Parathyroid adenoma (tissue), 2 donors: ENCODE results near the gene PPP2R3B.

Experiments used
- H2AFZ ChIP-seq: fragments of 300-600 bp; sonication (generic); one replicate; pipeline ENCODE4 v1.7.0; 2017; ENCODE audit warnings: antibody characterized with exemption, mild to moderate bottlenecking
- H3K27ac ChIP-seq: fragments of 300-600 bp; sonication (generic); one replicate; pipeline ENCODE4 v1.7.0; 2017
- H3K27me3 ChIP-seq: fragments of 300-600 bp; sonication (generic); one replicate; pipeline ENCODE4 v1.7.0; 2017; ENCODE audit warnings: low read length; ENCODE audit not compliant: control insufficient read depth, insufficient read depth
- H3K36me3 ChIP-seq: fragments of 300-600 bp; sonication (generic); one replicate; pipeline ENCODE4 v1.7.0; 2017; ENCODE audit warnings: low read length; ENCODE audit not compliant: control insufficient read depth, insufficient read depth
- H3K4me1 ChIP-seq: fragments of 300-600 bp; sonication (generic); one replicate; pipeline ENCODE4 v1.7.0; 2017; ENCODE audit warnings: control low read depth
- H3K4me2 ChIP-seq: fragments of 300-600 bp; sonication (generic); one replicate; pipeline ENCODE4 v1.7.0; 2017; ENCODE audit warnings: low read length
- H3K4me3 ChIP-seq: fragments of 300-600 bp; sonication (generic); one replicate; pipeline ENCODE4 v1.7.0; 2017; ENCODE audit warnings: low read depth, low read length
- H3K79me2 ChIP-seq: fragments of 300-600 bp; sonication (generic); one replicate; pipeline ENCODE4 v1.7.0; 2017; ENCODE audit warnings: control low read depth
- H3K9ac ChIP-seq: fragments of 300-600 bp; sonication (generic); one replicate; pipeline ENCODE4 v1.7.0; 2017; ENCODE audit warnings: mild to moderate bottlenecking
- H3K9me3 ChIP-seq: fragments of 300-600 bp; sonication (generic); one replicate; pipeline ENCODE4 v1.7.0; 2017; ENCODE audit warnings: low read length; ENCODE audit not compliant: control insufficient read depth
- TF ChIP-seq, protein P1 (sequence below): fragments of 300-600 bp; sonication (generic); IDR thresholded peaks from one replicate; pipeline ENCODE4 v1.7.0; 2017; ENCODE audit warnings: antibody characterized with exemption, mild to moderate bottlenecking
- donor health status: primary hyperparathyroidism.

PPP2R3B gene

DNA sequence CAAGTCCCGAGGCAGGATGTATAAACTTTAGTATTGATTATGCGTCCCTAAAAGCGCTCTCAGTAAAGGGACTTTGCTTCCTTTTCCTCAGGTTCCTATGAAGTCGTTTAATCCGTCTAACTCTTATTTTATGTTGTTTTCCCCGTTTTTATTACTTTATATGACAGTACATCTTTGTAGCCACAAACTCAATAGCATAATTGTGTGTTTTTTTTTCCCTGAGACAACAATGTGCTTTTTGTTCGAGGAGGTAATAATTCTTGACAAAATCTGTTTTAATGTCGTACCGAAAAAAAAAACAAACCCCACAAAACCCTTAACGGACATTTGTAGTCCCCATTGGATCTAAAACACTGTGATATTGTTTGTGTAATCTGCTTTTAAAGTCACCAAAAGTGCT is 17.9 kb upstream of the PPP2R3B start:
- no peak overlapping the region for H3K4me2 ChIP-seq
- H3K4me3 ChIP-seq = no peak overlapping the region
- H3K9me3 ChIP-seq = no peaks in the 10 kb centered on the region
- TF ChIP-seq, protein P1, sequence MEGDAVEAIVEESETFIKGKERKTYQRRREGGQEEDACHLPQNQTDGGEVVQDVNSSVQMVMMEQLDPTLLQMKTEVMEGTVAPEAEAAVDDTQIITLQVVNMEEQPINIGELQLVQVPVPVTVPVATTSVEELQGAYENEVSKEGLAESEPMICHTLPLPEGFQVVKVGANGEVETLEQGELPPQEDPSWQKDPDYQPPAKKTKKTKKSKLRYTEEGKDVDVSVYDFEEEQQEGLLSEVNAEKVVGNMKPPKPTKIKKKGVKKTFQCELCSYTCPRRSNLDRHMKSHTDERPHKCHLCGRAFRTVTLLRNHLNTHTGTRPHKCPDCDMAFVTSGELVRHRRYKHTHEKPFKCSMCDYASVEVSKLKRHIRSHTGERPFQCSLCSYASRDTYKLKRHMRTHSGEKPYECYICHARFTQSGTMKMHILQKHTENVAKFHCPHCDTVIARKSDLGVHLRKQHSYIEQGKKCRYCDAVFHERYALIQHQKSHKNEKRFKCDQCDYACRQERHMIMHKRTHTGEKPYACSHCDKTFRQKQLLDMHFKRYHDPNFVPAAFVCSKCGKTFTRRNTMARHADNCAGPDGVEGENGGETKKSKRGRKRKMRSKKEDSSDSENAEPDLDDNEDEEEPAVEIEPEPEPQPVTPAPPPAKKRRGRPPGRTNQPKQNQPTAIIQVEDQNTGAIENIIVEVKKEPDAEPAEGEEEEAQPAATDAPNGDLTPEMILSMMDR = no peak
- H3K9ac ChIP-seq = no peak overlapping the region
- H3K27ac ChIP-seq = no peak overlapping the region
- no peaks in the 10 kb centered on the region for H3K36me3 ChIP-seq
- no peaks in the 10 kb centered on the region for H3K4me1 ChIP-seq
- no peaks in the 10 kb centered on the region for H3K27me3 ChIP-seq
- H2AFZ ChIP-seq = no peak overlapping the region
- no peaks in the 10 kb centered on the region for H3K79me2 ChIP-seq

DNA sequence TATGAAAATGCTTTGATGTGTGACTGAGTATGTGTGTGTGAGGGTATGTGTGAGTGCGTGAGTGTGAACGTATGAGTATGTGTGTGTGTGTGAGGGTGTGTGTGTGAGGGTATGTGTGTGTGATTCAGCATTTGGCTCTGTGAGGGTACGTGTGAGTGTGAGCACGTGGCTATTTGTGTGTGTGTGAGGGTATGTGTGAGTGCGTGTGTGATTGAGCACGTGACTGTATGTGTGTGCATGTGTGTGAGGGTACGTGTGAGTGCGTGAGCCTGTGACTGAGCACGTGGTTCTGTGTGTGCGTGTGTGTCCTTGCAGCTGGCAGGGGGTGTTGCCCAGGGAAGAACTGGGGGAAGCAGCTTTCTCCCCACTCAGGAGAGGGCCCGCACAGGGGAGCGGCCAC is 16.1 kb upstream of the PPP2R3B start:
- Histone ChIP-seq H3K4me3 (no peak overlapping the region), H3K27me3 (no peaks in the 10 kb centered on the region), H3K9me3 (no peaks in the 10 kb centered on the region), H3K9ac (no peak overlapping the region), H3K79me2 (no peaks in the 10 kb centered on the region), H3K36me3 (no peaks in the 10 kb centered on the region), H3K4me2 (no peak overlapping the region), H3K4me1 (no peaks in the 10 kb centered on the region), H3K27ac (no peak overlapping the region), H2AFZ (no peak overlapping the region)
- TF ChIP-seq, protein P1 = no peak

DNA sequence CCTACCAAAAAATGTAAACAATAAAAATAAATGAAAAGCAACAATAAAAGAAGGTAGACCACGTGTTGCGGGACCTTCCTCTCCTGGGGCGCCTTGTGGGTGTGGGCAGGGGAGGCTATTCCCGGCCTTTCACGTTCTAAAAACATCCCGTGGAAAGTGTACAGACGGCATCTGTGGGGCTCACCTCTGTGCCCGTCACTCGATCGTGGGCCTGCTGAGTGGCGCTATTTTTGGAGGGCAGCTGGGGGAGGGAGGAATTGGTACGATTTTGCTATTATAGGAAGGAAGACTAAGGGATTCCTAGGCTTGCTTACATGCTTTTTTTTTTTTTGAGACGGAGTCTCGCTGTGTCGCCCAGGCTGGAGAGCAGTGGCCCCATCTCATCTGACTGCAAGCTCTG is 13.6 kb upstream of the PPP2R3B start:
- Histone ChIP-seq H3K9ac (no peak overlapping the region), H3K27ac (no peak overlapping the region), H3K4me3 (no peak overlapping the region), H3K79me2 (no peaks in the 10 kb centered on the region), H3K4me2 (no peak overlapping the region), H3K4me1 (no peaks in the 10 kb centered on the region), H3K9me3 (no peaks in the 10 kb centered on the region), H2AFZ (no peak overlapping the region), H3K36me3 (no peaks in the 10 kb centered on the region), H3K27me3 (no peaks in the 10 kb centered on the region)
- TF ChIP-seq, protein P1 = no peak

DNA sequence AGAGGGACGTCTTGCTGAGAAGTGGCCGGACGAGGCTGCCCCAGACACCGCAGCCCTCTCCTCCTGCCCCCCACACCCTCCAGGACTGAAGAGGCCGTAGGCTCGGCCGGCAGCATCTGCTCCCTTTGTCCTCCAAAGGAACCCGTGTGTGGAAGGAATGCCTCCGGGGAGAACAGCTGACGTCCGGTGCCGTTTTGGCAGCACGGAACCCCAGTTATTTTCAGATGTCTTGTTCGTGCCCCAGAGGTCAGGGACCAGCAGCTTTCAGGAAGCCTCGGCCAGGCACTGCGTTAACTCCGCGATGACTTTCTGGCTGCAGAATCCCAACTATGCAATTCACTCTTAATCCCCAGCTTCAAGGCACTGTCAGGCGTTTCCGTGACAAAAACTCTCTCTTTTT is 10.9 kb upstream of the PPP2R3B start:
- no peaks in the 10 kb centered on the region for H3K79me2 ChIP-seq
- no peak overlapping the region for H3K9ac ChIP-seq
- no peaks in the 10 kb centered on the region for H3K36me3 ChIP-seq
- no peaks in the 10 kb centered on the region for H3K4me1 ChIP-seq
- no peak overlapping the region for H3K4me3 ChIP-seq
- H2AFZ ChIP-seq = no peak overlapping the region
- no peak overlapping the region for H3K27ac ChIP-seq
- TF ChIP-seq, protein P1 = no peak
- H3K4me2 ChIP-seq = no peak overlapping the region
- H3K27me3 ChIP-seq = no peaks in the 10 kb centered on the region
- H3K9me3 ChIP-seq = no peaks in the 10 kb centered on the region

DNA sequence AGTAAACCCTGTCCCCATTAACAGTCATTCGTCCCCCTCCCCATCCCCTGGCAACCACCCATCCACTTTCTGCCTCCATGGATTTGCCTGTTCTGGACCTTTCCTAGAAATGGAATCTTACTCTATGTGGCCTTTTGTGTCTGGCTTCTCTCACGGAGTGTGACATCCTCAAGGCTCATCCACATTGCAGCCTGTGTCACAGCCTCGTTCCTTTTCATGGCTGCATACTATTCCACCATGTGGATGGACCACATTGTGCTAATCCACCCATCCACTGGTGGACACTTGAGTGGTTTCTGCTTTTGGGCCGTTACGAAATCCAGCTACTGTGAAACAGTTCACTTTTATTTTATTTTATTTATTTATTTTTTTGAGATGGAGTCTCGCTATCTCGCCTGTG is 8.1 kb upstream of the PPP2R3B start:
- Histone ChIP-seq H3K9ac (no peak overlapping the region), H3K4me1 (no peaks in the 10 kb centered on the region), H2AFZ (no peak overlapping the region), H3K36me3 (no peaks in the 10 kb centered on the region), H3K27ac (no peak overlapping the region), H3K4me2 (no peak overlapping the region), H3K79me2 (no peaks in the 10 kb centered on the region), H3K4me3 (no peak overlapping the region), H3K9me3 (no peaks in the 10 kb centered on the region), H3K27me3 (no peaks in the 10 kb centered on the region)
- TF ChIP-seq, protein P1 = no peak
